ENCODE results near the gene TEX19. TPM values are rescaled to one million over a fixed set of nuclear protein-coding genes. Genes with fewer than 3 reads are reported as not detected.
A peak's percentile ranks its signal among the peaks of the same experiment; 100 is the strongest.

The TEX19 gene
- total and polyA plus RNA-seq, 9 of the 15 experiments (the other 6 are each of a cell fraction or from before 2014, with no cell fraction given), result 0.10 to 4.9 (median 1.9) TPM

GRCh38 chr17:82375359-82376041 lies 16.5 kb downstream of the TEX19 start (continued):
- TF ChIP-seq ZNF217 (CRISPR knock-in tag; IDR thresholded peaks at IDR 0.05) (no peak), HDAC6 (IDR thresholded peaks at IDR 0.05; ENCODE audit: low read depth, low read length) (no peak), ATF6 (CRISPR knock-in tag; IDR thresholded peaks at IDR 0.05) (no peak), CHD4 (IDR thresholded peaks at IDR 0.05; ENCODE audit: insufficient read depth, insufficient replicate concordance, low read depth, low read length, poor library complexity, severe bottlenecking) (no peak), NELFE (IDR thresholded peaks at IDR 0.05; ENCODE audit: insufficient read depth, insufficient read length) (no peak)

DNA sequence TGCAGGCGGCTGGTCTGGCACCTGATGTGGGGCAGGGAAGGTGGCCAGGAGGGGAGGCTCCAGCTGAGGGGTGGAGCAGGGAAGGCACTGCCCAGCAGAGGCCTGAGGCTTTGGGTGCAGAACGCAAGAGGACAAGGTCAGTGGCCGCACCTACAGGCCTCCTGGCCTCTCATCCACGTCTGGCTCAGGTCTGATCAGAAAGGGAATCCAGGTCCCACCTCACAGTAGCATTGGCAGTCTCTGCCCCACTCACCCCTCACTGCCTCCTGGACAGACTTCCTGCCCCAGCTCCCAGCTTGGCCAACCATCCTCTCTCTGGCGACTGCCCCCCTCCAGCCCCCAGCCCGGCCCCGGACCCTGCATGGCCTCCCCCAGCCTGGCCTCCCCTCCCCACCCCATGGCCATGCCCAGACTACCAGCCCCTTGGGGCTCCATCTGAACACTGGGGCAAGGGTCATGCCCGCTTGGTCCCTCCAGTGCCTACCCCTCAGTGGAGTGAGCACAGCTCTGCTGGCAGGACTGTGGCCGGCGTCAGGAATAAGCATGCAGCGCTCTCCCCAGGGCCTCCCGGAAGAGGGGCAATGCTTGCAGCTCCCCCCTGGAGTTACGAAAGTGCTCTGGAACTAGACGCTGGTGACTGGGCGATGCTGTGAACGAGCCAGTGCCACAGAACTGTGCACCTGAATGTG lies 17.1 kb downstream of the TEX19 start:
- CTCF ChIA-PET (ENCODE audit: low intra/inter-chr PET ratio), result no interaction called here
- H3K79me2 ChIP-seq (ENCODE audit: control insufficient read depth, insufficient read depth, low read length), result no peaks in the 10 kb centered on the region
- H2AFZ ChIP-seq (ENCODE audit: low read depth, low read length), result no peak overlapping the region
- BruUV-seq (replicated peaks), result no TSS peak
- in situ Hi-C loops (cut with MboI), result no loop called here
- 61% methylated on average over 12 of the region's 16 CpGs for WGBS (ENCODE audit: insufficient coverage, low coverage, missing lambda C conversion rate)
- peaks cover 3 to 59% of the 10 kb centered on the region in 2 experiments; a peak in 3 of 5 replicates for H3K4me1 ChIP-seq (replicated peaks in 1 of 2; ENCODE audit: control insufficient read depth in 2 of 2, insufficient read depth in 2 of 2, low read length in 2 of 2)
- POLR2A ChIA-PET, result interaction anchor here (0.6 to 1.6 kb wide), 2 partner anchors 9 to 10 kb away, joined by 3 read pairs; no protein-coding TSS in a partner anchor
- no peaks in the 10 kb centered on the region for H3K36me3 ChIP-seq (ENCODE audit: control insufficient read depth, insufficient read depth, low read length)
- no peak overlapping the region for H3K4me3 ChIP-seq
- ATAC-seq (no peak), DNase-seq (ENCODE audit: extremely low read depth in 1 of 4, low spot score in 3 of 4) (no peak), FAIRE-seq (no peak)
- no peak overlapping the region for H3K27ac ChIP-seq (ENCODE audit: extremely low read depth, low read depth, low read length)
- H3K9ac ChIP-seq (ENCODE audit: insufficient read depth in 1 of 2, low read depth in 2 of 2, low read length in 2 of 2), result peak overlapping the region in 1 of 2 experiments; percentile 28; a peak in 1 of 4 replicates
- intact Hi-C loops (cut with micrococcal nuclease), result no loop called here
- H3K27me3 ChIP-seq (ENCODE audit: control insufficient read depth in 2 of 2, insufficient read depth in 2 of 2, low read length in 2 of 2), result no peaks in the 10 kb centered on the region
- TF ChIP-seq, protein P1, sequence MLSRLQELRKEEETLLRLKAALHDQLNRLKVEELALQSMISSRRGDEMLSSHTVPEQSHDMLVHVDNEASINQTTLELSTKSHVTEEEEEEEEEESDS (CRISPR knock-in tag; IDR thresholded peaks at IDR 0.05), result no peak
- no peak for TF ChIP-seq TRIM28 (IDR thresholded peaks at IDR 0.05)
- H3K9me1 ChIP-seq (ENCODE audit: control insufficient read depth, insufficient read depth, low read length), result no peaks in the 10 kb centered on the region
- no peaks in the 10 kb centered on the region for H4K20me1 ChIP-seq (replicated peaks; ENCODE audit: control insufficient read depth, insufficient read depth, low read length)
- H3K9me3 ChIP-seq (replicated peaks; ENCODE audit: control insufficient read depth, insufficient read depth, low read depth, low read length), result no peaks in the 10 kb centered on the region
- no peak overlapping the region for H3K4me2 ChIP-seq (ENCODE audit: insufficient read depth, low read length)
